Renal pelvis (tissue), 4 donors: ENCODE measurements around the gene INHA. TPM values are rescaled to one million over a fixed set of nuclear protein-coding genes. Genes with fewer than 3 reads are reported as not detected.

Source experiments
- DNase-seq: peaks from one replicate; pipeline ENCODE4 v3.0.0-alpha.2; 2013
- polyA plus RNA-seq, 3 donors: library from polyadenylated mRNA; unstranded; fragments of 120-200 nt; gene quantifications; one replicate each; pipeline ENCODE4 v1.2.1, GENCODE V29; 2013; ENCODE audit not compliant: insufficient read length in 3 of 3

INHA gene
- polyA plus RNA-seq, 3 donors, result 0.87 to 3.1 (median 2.9) TPM

DNA sequence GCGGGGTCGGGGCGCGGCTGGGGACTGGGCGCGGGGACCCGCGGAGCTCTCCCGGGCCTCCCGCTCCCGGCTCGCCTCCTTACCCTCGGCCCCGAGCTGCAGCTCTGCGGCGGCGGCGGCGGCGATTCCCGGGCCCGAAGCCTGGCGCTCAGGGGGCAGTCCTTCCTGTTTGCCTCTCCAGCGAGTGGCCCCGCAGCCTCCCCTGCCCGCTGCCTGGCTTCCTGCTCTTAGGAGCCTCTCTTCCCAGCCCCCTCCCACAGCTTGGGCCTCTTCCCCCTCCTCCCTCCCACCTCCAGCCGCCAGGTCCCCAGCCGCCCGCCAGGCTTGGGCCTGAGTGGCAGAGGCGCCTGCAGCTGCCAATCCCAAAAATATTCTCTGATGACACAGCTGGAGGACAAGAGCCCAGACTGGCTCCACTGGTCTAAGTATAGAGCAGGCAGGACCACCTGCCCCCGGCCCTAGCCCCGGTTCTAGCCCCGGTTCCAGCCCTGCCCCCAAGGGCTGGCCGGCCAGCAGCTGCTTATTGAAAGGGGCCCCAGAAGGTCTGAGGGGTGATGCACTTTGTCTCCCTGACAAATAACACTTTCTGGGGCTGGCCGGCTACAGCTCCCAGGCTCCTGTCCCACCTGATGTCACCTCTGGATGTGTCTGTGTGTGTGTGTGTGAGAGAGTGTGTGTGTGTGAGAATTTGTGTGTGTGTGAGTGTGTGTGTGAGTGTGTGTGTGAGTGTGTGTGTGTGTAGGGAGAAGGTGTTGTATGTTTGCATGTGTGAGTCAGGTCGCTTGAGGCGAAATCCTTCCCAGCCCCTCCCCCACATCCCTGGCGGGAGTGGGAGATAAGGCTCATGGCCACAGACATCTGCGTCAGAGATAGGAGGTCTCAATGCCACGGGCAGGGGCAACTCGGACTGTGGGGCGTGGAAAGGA, 536 bp upstream of the INHA start, which contains the start of gene OBSL1:
OBSL1 (minus strand) TSS at position 229 of the 926 bp plus-strand sequence. CDS start 307 bp downstream, outside the sequence.
- peak; percentile 83 for DNase-seq

DNA sequence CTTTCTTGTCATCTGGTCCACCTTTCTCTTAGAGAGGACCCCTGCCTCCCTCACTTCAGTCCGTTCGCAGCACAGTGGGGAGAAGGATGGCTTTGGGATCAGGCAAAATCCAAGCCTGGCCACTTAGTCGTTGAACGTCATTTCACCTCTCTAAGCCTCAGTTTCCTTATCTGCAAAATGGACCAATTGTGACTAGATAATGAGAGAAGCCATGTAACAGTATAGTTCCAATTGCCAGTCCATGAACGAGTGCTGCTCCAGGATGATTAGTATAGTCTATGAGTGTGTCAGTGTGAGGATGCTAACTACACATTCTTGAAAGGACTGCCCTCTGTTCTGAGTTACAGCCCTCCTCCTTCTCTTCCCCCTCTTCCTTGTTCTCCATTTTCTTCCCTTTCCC, 1.1 kb downstream of the INHA start:
- no peak for DNase-seq

DNA sequence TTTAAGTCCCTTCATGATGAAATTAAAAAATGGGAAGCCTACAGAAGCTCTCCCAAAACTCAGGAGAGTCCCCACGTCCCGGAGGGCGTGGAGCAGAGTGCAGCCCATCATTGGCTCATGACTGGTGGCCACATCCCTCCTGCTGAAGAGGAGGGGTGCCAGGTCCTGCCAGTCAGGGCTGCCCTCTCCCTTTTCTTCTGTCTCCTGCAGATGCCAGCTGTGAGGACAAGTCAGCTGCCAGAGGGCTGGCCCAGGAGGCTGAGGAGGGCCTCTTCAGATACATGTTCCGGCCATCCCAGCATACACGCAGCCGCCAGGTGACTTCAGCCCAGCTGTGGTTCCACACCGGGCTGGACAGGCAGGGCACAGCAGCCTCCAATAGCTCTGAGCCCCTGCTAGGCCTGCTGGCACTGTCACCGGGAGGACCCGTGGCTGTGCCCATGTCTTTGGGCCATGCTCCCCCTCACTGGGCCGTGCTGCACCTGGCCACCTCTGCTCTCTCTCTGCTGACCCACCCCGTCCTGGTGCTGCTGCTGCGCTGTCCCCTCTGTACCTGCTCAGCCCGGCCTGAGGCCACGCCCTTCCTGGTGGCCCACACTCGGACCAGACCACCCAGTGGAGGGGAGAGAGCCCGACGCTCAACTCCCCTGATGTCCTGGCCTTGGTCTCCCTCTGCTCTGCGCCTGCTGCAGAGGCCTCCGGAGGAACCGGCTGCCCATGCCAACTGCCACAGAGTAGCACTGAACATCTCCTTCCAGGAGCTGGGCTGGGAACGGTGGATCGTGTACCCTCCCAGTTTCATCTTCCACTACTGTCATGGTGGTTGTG, 2.6 kb downstream of the INHA start:
- no peak for DNase-seq

DNA sequence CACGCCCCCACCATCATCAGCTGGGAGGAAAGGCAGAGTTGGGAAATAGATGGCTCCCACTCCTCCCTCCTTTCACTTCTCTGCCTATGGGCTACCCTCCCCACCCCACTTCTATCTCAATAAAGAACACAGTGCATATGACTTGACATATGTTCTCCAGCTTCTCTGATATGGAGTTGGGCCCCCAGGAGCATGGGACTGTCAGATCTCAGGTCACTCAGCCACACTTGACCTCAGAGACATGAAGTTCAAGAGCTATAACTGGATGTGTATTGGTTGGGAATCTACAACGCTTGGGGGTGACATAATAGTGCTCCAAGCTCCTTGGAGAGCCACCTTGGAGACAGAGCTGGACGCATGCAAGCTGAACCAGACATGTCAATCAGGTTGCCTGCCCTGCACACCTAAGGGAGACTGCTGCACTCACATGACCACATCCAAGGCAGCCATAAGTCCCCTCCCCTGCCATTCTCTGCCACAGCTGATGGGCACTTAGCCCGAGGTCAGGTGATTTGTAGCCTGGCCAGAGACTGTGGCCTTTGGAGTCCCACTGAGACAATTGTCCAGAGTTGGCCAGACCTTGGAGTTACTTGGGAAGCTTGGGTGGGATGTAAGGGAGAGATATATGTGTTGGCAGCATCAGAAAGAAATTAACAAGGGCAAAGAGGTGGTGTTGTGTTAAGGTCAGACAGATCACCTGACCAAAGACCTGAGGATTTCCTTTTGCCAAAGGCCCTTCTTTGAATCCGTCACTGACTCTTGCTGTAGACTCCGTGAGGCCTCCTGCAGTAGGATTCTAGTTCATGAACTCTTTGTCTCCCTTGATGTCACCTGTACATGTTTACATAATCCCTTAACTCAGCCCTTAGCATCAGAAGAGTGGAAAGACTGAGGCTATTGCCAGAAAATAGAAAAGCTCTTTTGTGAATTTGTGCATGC, 3.7 kb downstream of the INHA start:
- no peak for DNase-seq

DNA sequence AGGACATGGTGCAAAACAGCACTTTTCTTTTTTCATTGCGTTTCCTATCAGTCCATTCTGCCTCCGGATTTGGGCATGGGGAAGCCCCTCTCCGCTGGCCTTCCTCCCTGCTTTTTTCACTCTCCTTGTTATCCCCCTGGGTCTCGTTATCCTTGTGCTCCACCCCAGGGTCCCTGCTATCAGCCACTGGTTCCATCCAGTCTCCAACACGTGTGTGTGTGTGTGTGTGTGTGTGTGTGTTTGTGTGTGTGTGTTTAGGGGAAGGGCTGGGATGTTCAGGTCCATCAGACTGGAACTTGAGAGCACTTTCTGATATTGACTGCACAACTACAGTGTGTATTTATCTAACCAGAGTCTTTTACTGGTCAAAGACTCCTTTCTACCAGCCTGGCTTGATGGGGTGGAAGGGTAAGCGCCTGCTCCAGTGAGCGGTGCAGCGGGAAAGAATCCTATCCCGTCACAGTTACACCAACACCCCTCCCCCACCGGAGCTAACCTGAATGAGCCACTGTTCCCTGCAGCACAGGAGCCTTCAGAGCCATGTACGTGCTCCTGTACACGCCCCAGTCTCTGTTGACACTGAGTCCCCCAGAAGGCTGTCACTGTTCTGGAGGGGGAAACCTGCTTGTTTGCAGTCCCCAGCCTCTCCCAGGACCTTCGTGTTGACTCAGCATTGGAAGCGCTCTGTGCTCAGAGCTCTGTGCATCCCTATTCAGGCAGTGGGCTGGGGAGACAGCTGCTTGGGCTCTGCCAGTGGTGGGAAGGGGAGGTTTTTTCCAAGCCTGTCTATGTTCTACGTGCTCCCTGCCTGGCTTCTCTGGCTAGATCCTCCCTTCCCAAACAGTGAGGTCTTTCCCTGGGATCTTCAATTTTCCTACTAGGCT, 4.6 kb downstream of the INHA start:
- no peak for DNase-seq

DNA sequence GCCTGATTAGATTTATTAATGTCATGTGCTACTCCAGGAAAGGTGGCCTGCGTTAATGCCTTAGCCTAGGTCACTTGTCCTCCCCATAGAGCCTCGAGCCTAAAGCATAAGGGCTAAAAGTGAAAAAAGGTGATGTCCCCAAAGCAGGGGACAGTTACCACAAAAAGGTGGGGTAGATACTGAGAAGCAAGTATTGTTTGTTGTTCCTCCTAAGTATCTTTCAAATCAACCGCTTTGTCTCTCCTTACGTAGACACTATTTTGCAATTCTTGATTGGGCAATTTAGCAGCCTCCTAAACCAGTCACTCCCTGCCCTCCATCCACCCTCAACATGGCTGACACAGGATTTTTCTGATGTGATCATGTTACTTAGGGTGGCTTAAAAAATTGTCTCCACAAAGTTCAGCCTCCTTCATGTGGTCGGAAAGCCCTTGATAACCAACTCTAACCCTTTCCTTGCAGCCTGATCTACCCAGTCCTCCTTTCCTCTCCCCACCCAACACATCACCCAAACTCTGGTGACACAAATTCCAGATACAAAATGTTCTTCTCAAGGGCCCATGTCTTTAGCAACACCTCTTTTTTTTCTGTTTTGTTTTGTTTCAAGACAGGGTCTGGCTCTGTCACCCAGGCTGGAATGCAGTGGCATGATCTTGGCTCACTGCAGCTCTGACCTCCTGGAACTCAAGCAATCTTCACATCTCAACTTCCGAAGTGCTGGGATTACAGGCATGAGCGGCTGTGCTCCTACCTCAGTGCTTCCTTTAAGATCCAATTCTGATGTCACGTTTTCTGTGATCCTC, 6.9 kb downstream of the INHA start:
- DNase-seq, result no peak

DNA sequence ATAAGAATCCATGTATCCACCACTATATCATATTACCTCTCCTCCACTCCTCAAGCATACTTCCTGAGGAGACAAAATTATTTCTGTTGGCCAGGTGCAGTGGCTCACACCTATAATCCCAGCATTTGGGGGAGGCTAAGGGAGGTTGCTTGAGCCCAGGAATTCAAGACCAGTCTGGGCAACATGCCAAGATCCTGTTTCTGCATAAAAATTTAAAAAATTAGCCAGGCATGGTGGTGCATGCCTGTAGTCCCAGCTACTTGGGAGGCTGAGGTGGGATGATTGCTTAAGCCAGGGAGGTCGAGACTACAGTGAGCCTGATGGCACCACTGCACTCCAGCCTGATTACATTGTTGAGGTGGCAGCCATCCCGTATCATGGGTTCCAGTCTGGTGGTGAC, 9.2 kb downstream of the INHA start:
- no peak for DNase-seq

DNA sequence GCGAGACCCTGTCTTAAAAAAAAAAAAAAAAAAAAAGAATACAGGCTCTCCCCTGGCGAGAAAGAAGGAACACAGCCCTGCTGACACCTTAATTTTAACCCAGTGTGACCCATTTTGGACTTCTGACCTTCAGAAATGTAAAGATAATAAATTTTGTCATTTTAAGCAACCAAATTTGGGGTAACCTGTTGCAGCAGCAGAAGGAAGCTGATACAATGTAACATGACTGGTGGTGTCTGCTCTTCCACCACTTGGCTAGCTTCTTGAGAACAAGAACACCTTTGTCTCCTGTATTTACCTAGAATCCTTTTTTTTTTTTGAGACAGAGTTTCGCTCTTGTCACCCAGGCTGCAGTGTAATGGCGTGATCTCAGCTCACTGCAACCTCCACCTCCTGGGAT, 19.0 kb downstream of the INHA start:
- no peak for DNase-seq

DNA sequence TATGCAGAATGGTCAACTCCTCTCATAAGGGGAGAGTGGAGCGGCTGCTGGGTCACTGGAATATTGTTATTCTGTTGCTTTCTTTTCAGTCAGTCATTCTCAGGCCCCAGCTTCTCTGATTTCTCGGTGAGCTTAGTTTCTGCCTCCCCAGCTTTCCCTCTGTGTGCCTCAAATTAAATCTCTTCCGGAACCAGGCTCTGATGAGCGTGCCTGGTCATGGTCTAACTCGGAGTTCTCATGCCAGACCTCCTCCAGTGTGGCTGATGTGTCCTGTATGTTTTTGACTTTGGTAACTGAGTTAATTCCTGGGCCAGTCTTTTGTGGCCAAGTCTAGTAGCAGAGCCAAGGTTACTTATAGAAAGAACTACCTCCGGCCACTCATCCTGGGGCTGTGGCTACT, 20.6 kb downstream of the INHA start:
- no peak for DNase-seq

DNA sequence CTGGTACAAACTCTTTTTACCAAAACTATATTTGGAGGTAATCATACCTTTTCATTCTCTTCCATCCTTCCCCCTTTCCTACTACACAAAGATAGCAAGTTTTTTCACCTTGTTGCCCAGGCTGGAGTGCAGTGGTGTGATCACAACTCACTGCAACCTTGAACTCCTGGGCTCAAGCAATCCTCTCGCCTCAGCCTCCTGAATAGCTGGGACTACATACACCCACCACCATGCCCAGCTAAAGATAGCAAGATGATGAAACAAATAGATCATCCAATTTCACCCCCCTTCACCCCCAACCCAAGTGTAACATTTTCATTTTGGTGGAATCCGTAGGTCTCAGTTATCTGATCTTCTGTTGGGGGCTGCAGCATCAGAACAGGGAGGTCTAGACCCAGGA, 21.0 kb downstream of the INHA start:
- no peak for DNase-seq

DNA sequence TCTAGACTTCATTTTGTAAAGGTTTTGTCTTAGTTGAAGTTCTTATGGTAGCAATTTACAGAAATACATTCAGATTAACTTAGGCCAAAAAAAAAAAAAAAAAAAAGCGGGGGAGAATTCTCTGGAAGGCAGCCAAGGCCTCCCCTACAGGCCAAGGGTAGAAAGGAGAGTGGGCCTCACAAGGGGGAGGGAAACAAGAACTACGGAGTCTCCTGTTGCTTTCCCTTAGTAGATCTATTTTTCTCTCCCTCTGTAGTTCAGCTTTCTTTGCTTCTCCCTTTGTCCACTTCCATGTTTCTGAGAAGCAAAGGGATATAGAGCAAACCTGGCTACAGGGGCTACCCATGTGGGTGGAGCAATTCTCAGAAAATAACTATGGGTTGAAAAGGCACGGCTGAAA, 23.1 kb downstream of the INHA start:
- DNase-seq, result no peak

DNA sequence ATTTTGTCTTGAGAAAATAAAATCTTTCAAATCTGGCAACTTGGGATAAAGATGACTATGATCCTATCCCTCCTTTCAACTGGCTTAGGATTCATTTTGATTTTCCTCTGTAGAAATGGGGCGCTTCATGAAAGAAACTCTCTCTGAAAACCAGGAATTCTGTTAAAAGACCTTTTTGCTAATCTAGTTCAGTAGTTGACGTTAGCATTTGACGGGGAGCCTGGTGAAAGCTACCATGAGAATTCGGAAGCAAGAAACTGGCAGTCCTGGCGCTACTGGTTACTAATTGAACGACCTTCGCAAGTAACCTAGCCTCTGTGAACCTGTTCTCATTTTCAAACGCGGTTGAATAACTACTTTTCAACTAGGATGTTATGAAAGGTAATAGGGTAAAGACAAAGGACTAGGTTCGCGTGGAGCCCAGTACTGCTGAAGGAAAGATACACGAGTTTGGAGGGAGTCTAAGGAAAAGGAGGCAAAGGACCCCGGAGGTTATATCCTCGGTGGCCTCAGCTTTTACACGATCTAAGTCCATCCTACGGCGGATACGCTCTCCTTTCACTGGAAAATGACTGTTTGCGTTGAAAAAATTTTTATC, 24.9 kb downstream of the INHA start:
- DNase-seq, result no peak

DNA sequence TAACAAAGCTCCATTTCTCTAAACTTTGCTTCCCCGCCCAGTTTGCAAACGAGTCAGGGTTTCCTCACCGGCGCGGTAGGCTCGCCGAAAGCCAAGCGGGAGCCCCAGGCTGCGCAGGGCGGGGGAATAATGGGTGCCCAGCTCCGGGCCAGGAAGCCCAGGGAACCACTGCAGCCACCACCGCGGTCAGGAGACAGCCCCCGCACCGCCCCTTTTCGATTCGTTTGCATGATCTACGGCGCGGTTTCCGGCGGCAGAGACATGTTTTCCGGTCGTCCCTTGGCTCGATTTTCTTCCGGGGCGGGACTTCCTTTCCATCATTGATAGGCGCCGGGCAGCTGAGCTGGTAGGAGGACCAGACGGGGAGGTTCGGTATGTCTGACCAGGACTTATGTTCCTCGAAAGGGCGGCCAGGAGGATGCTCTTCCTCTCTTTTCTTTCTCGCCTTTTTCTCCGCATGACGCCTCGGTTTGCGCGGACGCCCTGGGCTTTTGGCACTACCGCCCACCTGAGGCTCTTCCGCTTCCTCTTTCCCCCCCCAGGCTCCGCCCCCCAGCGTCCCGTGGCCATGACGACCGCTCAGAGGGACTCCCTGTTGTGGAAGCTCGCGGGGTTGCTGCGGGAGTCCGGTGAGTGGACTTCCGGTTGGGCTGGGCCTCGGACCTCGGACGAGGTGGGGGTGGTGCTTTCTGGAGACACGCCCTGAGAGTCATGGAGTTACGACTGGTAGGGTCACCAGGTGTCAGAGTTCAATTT, 25.6 kb downstream of the INHA start, which contains the start of gene STK11IP:
STK11IP (plus strand) TSS at position 306 of the 756 bp plus-strand sequence; CDS start at position 569, 263 bp downstream.
- DNase-seq, result peak; percentile 98

DNA sequence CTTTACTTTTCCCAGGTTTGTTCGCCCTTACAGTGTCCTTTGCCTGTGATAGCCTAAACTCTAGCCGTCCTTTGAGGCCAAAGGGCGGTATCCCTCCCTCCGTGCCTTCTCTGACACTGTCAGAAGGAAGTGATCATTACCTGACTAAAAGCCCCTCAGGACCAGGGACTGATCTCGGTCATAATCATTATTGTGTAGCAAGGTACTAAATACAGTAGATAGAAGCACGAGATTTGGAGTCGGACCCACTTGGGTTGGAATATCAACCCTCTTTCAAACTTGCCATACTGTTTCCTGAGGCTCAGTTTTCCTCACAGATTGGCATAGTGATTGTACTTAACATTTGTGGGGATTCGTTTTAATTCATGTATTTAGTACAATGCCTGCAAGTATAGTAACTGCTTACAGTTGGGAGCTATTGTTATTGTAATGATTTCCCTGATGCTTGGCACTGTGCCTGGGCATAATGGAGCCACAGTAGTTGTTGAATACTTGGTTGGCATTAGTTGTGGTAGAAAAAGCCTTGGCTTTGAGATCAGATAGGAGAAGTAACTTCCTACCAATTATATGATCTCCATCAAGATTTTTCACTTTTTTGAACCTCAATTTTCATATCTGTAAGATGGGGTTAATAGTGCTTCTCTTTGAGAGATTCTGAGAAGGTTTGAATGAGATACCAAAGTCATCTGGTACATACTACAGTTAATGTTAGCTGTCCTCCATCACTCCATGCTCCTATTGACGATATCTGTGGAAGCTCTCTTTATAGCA, 26.4 kb downstream of the INHA start:
- no peak for DNase-seq

DNA sequence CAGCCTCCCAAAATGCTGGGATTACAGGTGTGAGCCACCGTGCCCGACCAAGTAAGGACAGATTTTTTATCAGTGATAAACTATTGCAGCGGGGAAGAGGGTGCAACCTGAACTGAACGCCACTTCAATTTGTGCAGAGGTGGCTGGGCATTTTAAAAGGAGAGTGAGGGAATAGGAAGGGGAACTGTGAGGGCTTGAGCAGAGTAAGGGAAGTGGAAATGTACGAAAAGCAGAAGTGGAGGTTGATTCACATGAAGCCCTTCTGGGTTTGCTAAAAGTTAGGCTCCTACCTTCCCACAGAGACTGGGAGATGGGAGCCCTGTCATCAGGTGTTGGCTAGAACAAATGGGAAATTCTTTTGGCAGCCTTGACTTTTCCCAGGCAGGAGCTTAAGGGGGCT, 31.7 kb downstream of the INHA start:
- DNase-seq, result no peak

DNA sequence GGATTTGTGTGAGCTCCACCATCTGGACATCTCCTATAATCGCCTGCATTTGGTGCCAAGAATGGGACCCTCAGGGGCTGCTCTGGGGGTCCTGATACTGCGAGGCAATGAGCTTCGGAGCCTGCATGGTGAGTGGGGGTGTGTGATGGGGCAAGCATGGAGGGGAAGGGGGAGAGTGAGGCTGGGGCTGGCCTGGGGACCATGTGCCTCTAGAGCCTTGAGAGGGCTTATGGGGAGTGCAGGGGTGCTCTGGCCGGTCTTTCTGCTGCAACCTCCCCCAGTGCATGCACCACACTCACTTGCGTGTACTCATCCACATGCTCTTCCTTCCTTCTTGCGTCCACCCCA, 33.5 kb downstream of the INHA start:
- DNase-seq, result no peak

DNA sequence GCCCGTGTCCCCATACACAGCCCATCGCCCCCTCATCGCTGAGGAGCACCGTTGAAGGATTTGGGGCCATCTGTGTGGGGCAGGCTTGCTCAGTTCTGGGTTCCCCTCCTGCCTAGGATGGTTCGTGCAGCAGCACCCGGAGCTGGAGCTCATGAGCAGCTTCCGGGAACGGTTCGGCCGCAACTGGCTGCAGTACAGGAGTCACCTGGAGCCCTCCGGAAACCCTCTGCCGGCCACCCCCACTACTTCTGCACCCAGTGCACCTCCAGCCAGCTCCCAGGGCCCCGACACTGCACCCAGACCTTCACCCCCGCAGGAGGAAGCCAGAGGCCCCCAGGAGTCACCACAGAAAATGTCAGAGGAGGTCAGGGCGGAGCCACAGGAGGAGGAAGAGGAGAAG, 35.8 kb downstream of the INHA start:
- DNase-seq, result no peak
